Hepatocyte (in vitro differentiated cells): Measurements from ENCODE around the gene FAM8A1. TPM values are rescaled to one million over a fixed set of nuclear protein-coding genes. Genes with fewer than 3 reads are reported as not detected.

Source experiments
- DNase-seq: peaks from one replicate; pipeline ENCODE4 v3.0.0-alpha.2; 2016; ENCODE audit warnings: low spot score
- H2AFZ ChIP-seq: fragments of 200-600 bp; sonication (generic); 2 replicates; pipeline ENCODE4 v1.6.0; 2016; ENCODE audit warnings: antibody characterized with exemption, mild to moderate bottlenecking
- H3K27ac ChIP-seq: fragments of 200-600 bp; sonication (generic); 2 replicates; pipeline ENCODE4 v1.5.1; 2016; ENCODE audit warnings: mild to moderate bottlenecking
- H3K27me3 ChIP-seq: fragments of 200-600 bp; sonication (generic); 2 replicates; pipeline ENCODE4 v1.6.1; 2016
- H3K36me3 ChIP-seq: fragments of 200-600 bp; sonication (generic); replicated peaks from 2 replicates; pipeline ENCODE4 v1.5.1; 2016; ENCODE audit warnings: low read depth; ENCODE audit not compliant: insufficient read depth
- H3K4me1 ChIP-seq: fragments of 200-600 bp; sonication (generic); 2 replicates; pipeline ENCODE4 v1.5.1; 2016; ENCODE audit warnings: mild to moderate bottlenecking, moderate library complexity; ENCODE audit not compliant: insufficient read depth
- H3K4me2 ChIP-seq: fragments of 200-600 bp; sonication (generic); 2 replicates; pipeline ENCODE4 v1.6.0; 2016
- H3K4me3 ChIP-seq: fragments of 200-600 bp; sonication (generic); 2 replicates; pipeline ENCODE4 v1.5.1; 2016; ENCODE audit warnings: mild to moderate bottlenecking
- H3K79me2 ChIP-seq: fragments of 200-600 bp; sonication (generic); 2 replicates; pipeline ENCODE4 v1.6.0; 2017; ENCODE audit warnings: mild to moderate bottlenecking
- H3K9me2 ChIP-seq: fragments of 200-600 bp; sonication (generic); replicated peaks from 2 replicates; pipeline ENCODE4 v1.6.0; 2017; ENCODE audit warnings: mild to moderate bottlenecking; ENCODE audit not compliant: insufficient read depth
- H3K9me3 ChIP-seq: fragments of 200-600 bp; sonication (generic); 2 replicates; pipeline ENCODE4 v1.5.1; 2016; ENCODE audit warnings: low read depth, mild to moderate bottlenecking
- H4K20me1 ChIP-seq: fragments of 200-600 bp; sonication (generic); 2 replicates; pipeline ENCODE4 v1.6.0; 2016; ENCODE audit warnings: mild to moderate bottlenecking; ENCODE audit not compliant: insufficient read depth, poor library complexity, severe bottlenecking
- EZH2 ChIP-seq: fragments of 200-600 bp; sonication (generic); IDR thresholded peaks from 2 replicates; pipeline ENCODE4 v1.6.1; 2016; ENCODE audit warnings: antibody characterized with exemption, mild to moderate bottlenecking, borderline replicate concordance
- EZH2phosphoT487 ChIP-seq: fragments of 200-600 bp; sonication (generic); IDR thresholded peaks from one replicate; pipeline ENCODE4 v1.6.1; 2018; ENCODE audit warnings: antibody characterized with exemption, mild to moderate bottlenecking, low read depth, moderate library complexity; ENCODE audit not compliant: unreplicated experiment, severe bottlenecking
- WGBS: methylation state at CpG from one replicate; pipeline ENCODE4 v1.1.6; 2016; ENCODE audit warnings: low lambda C conversion rate; ENCODE audit errors: missing lambda C conversion rate; 5-methylcytosine and 5-hydroxymethylcytosine counted together
- polyA plus RNA-seq: library from polyadenylated mRNA; unstranded; fragments of >200 nt; fragmentation: Nextera tagmentation; extraction: Ambion mirVana; gene quantifications from 2 replicates; pipeline ENCODE4 v1.2.1, GENCODE V29; 2016
- total RNA-seq: library from RNA; depleted of rRNA; stranded (reverse); fragments of >200 nt; gene quantifications from 2 replicates; pipeline ENCODE4 v1.2.3, GENCODE V29; 2014
- TF ChIP-seq, protein P1 (sequence below): fragments of 200-600 bp; sonication (generic); IDR thresholded peaks from 2 replicates; pipeline ENCODE4 v1.5.1; 2016; ENCODE audit warnings: antibody characterized with exemption, mild to moderate bottlenecking; ENCODE audit not compliant: poor library complexity

The FAM8A1 gene
- total and polyA plus RNA-seq, 2 experiments from 2014 or later = 23.5 to 43.8 TPM

DNA sequence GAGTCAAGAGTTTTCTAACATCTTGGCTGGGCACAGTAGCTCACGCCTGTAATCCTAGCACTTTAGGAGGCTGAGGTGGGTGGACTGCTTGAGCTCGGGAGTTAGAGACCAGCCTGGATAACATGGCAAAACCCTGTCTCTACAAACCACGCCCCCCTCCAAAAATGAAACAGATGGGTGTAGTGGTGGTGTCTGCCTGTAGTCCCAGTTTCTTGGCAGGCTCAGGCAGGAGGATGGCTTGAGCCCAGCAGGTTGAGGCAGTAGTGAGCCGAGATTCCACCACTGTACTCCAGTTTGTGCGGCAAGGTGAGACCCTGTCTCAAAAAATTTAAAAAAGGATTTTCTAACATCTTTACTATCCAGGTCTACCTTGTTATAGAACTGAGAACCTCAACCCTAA lies 22.0 kb downstream of the FAM8A1 start:
- no peaks in the 10 kb centered on the region for H3K9me3 ChIP-seq
- TF ChIP-seq, protein P1, sequence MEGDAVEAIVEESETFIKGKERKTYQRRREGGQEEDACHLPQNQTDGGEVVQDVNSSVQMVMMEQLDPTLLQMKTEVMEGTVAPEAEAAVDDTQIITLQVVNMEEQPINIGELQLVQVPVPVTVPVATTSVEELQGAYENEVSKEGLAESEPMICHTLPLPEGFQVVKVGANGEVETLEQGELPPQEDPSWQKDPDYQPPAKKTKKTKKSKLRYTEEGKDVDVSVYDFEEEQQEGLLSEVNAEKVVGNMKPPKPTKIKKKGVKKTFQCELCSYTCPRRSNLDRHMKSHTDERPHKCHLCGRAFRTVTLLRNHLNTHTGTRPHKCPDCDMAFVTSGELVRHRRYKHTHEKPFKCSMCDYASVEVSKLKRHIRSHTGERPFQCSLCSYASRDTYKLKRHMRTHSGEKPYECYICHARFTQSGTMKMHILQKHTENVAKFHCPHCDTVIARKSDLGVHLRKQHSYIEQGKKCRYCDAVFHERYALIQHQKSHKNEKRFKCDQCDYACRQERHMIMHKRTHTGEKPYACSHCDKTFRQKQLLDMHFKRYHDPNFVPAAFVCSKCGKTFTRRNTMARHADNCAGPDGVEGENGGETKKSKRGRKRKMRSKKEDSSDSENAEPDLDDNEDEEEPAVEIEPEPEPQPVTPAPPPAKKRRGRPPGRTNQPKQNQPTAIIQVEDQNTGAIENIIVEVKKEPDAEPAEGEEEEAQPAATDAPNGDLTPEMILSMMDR = no peak
- TF ChIP-seq EZH2 (no peak), EZH2phosphoT487 (no peak)
- H3K4me2 ChIP-seq = no peak overlapping the region
- H3K27me3 ChIP-seq = no peaks in the 10 kb centered on the region
- no peaks in the 10 kb centered on the region for H3K36me3 ChIP-seq
- peaks cover 27% of the 10 kb centered on the region for H3K79me2 ChIP-seq
- no peaks in the 10 kb centered on the region for H3K9me2 ChIP-seq
- WGBS = 92% methylated on average over 5 of the region's 5 CpGs
- H3K27ac ChIP-seq = no peak overlapping the region
- no peak for DNase-seq
- no peaks in the 10 kb centered on the region for H4K20me1 ChIP-seq
- no peaks in the 10 kb centered on the region for H3K4me1 ChIP-seq
- H2AFZ ChIP-seq = no peak overlapping the region
- H3K4me3 ChIP-seq = no peak overlapping the region

GRCh38 chr6:17624396-17624795 lies 24.3 kb downstream of the FAM8A1 start:
- H3K27me3 ChIP-seq = no peaks in the 10 kb centered on the region
- H3K4me3 ChIP-seq = no peak overlapping the region
- H2AFZ ChIP-seq = no peak overlapping the region
- WGBS = 87% methylated on average over 1 of the region's 1 CpG
- no peaks in the 10 kb centered on the region for H3K9me2 ChIP-seq
- H3K4me2 ChIP-seq = no peak overlapping the region
- no peaks in the 10 kb centered on the region for H3K4me1 ChIP-seq
- TF ChIP-seq EZH2phosphoT487 = no peak
- TF ChIP-seq EZH2 = no peak
- TF ChIP-seq, protein P1 = no peak
- H3K9me3 ChIP-seq = no peaks in the 10 kb centered on the region
- H3K36me3 ChIP-seq = no peaks in the 10 kb centered on the region
- no peak for DNase-seq
- peaks cover 25% of the 10 kb centered on the region for H3K79me2 ChIP-seq
- no peak overlapping the region for H3K27ac ChIP-seq
- H4K20me1 ChIP-seq = no peaks in the 10 kb centered on the region

- Histone ChIP-seq H3K9me3 (no peaks in the 10 kb centered on the region), H3K4me1 (peaks cover 15% of the 10 kb centered on the region), H3K36me3 (no peaks in the 10 kb centered on the region), H3K9me2 (no peaks in the 10 kb centered on the region), H3K4me3 (no peak overlapping the region), H3K4me2 (no peak overlapping the region), H4K20me1 (no peaks in the 10 kb centered on the region), H3K27me3 (no peaks in the 10 kb centered on the region), H2AFZ (no peak overlapping the region), H3K79me2 (peaks cover 16% of the 10 kb centered on the region), H3K27ac (no peak overlapping the region)
- no peak for DNase-seq
- WGBS = 88% methylated on average over 1 of the region's 1 CpG
- no peak for TF ChIP-seq EZH2
- TF ChIP-seq, protein P1 = no peak
- no peak for TF ChIP-seq EZH2phosphoT487
Measured at GRCh38 chr6:17628873-17629272, 28.8 kb downstream of the FAM8A1 start.
